GM21825 (cell line): ENCODE data around the gene PAXX.

Source experiments
- ATAC-seq: cut with Tn5 transposase; IDR thresholded peaks from one replicate; pipeline ENCODE4 v1.9.1; 2021; ENCODE audit warnings: mild to moderate bottlenecking, moderate library complexity; ENCODE audit not compliant: unreplicated experiment

The PAXX gene

DNA sequence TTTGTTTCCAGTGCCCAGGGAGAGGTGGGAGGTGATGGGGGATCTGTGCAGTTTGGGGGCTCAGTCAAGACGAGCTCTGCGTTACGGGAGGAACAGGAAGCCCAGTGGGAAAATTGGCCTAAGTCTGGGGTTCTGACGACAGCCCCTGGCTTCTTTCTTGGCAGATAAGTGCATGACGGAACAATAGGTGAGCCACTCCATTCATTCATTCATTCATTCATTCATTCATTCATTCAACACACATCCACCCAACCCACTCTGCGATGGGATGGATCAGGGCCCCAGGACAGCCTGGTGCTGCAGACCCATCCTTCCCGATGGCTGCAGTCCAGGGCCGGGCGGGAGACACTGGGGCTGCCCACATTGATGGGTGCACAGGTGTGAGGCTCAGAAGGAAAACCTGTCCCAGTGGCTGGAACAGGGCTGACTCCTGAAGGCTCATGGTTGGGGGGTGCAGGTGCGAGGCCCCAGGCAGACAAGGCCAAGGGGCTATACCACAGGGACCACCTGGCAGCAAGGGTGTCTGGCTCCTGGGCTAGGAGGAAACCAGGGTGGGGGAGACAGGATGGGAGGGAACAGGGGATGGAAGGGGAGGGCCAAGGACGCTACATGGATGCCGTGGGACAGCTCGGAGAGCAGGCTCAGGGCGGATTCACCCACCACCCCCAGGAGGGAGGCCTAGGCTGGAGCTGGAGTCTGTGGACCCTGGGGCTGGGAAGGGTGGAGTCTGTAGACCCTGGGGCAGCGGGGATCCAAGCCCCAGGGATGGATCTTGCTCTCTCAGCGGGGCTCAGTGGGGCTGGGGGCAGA lies 11.3 kb upstream of the PAXX start:
- no peak for ATAC-seq

DNA sequence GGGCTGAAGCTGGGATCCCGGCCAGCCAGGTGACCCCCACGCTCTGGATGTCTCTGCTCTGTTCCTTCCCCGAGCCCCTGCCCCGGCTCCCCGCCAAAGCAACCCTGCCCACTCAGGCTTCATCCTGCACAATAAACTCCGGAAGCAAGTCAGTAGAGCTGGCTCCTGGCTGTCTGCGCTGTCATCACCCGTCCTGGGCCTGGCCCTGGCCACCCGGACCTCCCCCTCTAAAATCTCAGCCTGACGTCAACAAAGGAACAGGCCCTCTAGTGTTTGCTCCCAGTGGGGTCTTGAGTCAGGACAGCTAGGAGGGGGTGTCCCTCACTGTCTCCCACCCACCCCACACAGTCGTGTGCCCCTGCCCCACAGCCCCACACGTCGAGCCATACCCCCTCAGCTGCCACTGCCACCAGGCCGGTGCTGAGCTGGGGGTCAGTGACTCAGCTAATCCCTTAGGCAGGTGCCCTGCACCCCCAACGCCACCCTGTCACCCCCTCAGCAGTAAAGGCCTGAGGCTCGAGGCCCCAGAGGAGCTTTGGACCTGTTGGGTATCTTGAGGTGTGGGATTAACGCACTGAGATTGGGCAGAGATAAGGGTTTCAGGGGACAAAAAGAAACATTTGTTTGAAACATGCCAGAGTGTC lies 10.5 kb upstream of the PAXX start:
- no peak for ATAC-seq

DNA sequence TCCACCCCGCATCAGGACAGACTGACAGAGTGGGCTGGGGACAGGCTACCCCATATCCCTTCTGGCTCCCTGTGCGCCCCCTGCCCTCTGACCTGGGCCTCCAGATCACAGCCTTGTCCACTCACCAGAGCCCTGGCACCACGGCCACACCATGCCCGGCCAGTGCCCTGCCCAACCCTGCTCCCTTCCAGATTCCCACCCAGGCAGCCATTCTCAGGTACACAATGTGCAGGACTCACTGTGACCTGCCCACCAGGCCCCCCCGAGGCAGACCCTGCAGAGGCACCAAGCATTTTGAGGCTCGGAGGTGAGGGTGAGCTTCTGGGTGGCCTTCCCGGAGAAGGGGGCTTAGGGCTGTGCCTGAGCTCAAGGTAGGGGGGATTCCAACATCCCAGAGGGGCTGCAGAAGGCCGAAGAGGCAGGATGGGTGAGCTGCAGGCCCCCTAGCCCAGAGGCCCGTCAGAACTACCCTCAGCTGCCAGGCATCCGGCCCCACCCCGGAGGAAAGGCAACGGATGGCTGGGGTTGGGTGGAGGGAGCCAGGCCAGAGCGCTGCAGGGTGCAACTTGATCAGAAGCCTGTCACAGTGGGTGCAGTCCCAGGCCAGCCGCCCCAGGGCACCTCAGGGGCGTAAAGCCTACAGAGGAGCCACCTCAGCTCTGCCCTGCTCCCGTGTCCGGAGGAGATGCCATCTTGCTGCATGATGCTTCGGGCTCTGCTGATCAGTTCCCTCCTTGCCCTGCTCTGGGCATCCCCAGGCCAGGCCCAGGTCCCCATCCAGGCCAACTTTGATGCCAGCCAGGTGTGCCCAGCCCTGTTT lies 9.8 kb upstream of the PAXX start, which contains the start of gene LCNL1:
TSS of gene LCNL1 (plus strand) at position 762 of the 820 bp plus-strand sequence. CDS start 594 bp downstream, outside the sequence.
- no peak for ATAC-seq

DNA sequence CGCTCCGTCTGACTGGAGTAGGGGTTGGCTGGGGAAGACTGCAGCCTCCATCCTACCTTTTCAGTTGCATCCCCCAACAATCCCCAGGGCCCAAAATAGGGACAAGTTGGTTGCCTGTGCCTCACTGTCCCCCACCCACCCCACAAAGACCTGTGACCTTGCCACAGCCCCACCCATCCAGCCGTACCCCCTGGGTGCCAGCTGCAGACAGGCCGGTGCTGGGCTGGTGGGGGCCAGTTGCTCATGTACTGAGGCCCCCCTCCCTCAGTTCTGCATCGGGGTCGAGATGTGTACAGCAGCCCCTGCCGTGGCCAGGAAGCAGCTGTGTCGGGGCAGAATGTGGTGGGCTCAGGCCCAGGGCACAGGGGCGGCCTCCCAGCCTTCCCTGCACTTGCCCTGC lies 9.1 kb upstream of the PAXX start:
- ATAC-seq: no peak

DNA sequence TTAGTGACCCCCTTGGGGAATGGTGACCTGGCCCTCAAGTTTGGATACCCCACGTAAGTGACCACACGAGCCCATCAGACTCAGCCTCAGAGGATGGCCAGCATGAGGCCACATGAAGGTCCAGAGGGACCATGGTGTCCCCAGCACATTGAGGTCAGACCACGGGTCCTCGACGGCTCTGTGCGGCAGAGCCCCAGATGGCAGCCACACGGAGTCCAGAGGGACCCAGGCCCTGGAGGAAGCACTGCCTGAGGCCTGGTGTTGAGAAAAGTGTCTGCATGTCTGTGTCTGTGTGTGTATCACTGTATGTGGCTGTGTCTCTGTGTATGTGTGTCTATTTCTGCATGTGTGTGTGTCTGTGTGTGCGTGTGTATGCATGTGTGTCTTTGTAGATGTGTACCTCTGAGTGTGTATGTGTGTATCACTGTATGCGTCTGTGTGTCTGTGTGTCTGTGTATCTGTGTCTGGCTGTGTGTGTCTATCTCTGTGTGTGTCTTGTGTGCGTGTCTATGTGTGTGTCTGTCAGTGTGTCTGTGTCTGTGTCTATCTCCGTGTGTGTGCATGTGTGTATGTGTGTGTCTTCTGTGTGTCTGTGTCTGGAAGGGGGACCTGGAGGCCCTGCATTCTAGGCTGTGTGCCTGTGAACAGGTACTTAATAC lies 8.4 kb upstream of the PAXX start:
- ATAC-seq: no peak

DNA sequence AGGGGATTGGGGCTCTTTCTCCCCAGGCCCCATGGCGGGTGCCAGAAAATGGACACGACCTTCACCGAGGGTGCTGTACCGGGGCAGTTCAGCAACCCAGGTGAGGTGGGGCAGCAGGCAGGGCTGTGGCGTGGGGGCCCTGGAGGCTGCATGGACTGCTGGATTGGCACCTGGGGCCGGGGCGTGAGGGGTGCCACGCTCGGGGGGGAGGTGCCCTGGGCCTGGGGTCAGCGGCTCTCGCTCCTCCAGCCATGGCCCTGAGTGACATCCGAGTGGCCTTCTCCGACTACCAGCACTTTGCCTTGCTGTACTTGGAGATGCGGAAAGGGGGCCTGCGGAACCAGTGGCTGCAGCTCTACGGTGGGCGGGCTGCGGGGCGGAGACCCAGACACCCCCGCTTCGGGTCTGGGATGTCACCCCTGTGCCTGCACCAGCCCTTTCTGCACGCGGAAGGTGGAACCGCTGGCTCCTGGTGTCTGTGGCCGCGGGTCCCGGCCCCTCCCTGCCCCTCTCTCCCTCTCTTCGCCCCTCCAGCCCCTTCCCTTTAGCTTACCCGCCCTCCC lies 7.7 kb upstream of the PAXX start:
- ATAC-seq: no peak

DNA sequence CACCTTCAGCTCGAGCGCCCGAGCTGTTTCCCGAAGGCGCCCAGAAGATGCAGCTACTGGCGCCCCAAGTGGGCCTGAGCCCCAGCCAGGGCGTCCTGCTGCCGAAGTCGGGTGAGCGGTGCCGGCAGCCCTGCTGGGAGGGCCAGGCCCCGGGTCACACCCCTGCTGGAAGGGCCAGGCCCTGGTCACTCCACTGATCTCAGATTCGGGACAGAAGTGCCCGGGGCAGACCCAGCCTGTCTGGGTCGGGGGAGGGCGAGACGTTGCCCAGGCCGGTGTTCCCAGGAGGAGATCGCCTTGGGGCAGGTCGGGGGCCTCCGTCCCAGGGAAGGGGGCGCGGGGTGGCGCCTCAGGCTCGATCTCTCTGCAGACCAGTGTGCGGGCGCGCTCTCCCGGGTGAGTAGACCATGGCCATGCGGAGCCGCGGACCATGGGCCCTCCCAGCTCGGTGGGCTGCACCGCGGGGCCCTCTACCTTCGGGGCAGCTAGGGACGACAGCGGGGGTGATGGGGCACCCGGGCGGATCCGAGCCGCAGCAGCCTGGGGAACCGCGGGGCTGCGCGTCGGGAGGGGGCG lies 7.1 kb upstream of the PAXX start:
- no peak for ATAC-seq

DNA sequence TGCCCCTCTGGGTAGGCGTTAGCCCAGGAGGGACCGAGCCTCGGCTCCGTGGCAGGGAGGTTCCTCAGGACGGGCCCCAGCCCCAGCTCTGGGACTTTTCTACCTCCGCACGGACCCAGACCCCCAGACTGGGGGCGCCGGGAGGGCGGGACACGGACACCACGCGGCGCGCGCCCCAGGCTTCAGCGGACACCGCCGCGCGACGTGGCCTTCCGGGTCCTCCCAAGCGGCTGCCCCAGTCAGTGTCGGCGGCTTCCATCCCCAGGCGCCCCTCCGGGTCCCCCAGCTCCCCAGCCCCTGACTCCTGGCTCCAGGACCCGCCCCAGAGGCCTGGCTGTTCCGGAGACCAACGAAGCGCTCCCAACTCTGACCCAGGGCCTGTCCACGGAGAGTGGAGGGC lies 6.4 kb upstream of the PAXX start:
- no peak for ATAC-seq

DNA sequence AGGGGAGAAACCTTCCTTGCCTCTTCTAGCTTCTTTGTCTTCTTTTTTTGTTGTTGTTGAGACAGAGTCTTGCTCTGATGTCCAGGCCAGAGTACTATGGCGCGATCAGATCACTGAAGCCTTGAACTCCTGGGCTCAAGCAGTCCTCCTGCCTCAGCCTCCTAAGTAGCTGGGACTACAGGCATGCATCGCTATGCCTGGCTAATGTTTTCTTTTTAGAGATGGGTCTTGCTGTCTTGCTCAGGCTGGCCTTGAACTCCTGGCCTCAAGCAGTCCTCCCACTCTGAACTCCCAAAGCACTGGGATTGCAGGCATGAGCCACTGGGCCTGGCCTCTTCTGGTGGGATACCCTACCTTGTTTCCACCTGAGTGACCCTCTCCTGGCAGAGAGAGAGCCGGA lies 3.4 kb upstream of the PAXX start:
- no peak for ATAC-seq

DNA sequence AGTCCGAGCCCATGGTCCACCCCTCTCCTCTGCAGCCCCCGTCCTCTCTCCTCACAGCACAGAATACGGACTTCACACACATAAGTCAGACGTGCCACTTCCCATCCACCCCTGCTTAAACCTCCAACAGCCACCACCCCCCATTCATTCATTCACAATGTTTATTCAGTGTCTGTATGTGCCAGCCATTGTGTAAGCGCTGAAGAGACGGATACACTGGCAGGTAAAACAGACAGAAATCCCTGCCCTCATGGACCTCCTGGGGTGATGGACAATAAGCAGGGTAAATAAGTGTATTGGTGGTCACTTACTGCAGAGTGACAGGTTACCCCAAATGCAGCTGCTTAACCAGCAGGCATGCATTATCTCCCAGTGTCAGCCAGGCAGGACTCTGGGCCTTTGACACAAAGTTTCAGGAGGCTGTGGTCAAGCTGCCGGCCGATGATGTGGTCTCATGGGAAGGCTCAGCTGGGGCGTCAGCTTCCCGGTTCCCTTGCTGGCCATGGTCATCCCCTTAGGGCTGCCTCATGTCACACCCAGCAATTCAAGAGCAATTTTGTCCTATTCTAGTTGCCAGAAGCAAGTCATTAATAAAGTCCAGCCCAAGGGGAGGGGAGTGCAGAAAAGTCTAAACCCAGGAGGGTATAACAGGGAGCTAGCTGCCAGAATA lies 1.8 kb upstream of the PAXX start:
- ATAC-seq: no peak

DNA sequence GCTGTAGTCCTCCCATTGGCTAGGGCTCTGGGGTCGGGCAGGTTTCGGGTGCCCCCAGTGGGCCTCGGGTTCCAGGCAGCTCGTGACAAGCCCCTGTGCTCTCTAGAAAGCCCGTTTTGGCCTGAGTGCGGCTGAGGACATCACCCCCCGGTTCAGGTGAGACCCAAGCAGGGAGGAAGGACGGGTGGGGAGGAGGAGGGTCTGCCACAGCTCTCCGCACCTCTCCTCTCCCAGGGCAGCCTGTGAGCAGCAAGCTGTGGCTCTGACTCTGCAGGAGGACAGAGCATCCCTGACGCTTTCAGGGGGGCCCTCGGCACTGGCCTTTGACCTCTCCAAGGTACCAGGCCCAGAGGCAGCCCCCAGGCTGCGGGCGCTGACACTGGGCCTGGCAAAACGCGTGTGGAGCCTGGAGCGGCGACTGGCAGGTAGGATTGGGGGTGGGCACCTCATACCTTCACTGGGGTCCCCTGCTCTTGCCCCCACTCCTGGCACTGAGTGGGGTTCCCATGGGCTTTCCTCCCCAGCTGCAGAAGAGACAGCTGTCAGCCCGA lies 672 bp downstream of the PAXX start:
- ATAC-seq: no peak

DNA sequence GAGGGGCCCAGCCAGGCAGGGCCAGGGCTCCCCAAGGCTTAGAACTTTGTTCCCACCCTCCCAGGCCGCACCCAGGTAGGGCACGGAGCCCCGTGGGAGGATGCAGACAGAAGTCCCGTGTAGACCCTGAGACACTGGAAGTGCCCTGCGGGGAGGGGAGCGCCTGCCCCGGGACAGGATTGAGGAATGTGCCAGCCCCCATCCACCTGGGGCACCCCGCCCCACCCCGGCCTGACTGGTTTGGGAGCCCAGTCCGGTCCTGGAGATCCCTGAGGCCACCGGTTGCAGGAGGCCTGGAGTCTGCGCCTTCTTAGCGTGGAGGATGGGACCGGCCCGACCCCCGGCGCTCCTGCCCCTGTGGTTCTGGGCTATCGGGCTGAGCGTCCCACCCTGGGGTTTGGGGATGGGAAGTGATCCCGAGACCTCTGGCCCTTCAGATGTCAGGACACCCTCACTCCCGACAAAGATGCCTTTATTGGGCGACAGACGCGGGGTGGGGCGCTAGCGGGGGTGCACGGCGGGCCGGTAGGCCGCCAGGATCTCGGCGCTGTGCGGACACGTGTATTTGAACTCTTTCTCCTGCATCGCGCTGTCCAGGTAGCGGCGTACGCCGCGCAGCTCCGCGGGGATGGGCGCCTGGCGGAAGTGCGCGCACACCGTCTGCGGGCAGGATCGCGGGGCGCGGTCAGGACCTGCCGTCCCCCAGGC lies 2.1 kb downstream of the PAXX start:
- no peak for ATAC-seq

DNA sequence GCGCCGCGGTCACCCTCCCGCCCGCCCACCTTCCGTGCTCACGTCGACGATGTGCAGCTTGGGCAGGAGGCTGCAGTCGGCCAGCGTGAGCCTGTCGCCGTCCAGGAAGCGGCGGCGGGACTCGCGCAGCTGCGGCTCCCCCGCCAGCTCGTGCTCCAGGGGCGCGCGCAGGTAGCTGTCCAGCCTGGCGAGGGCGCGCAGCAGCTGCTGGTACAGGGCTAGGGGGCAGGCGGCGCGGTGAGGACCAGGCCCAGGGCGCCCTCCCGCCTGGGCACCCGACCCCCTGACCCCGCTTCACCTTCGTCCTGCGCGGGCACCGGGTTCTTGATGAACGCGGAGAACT lies 2.6 kb downstream of the PAXX start:
- ATAC-seq: no peak

DNA sequence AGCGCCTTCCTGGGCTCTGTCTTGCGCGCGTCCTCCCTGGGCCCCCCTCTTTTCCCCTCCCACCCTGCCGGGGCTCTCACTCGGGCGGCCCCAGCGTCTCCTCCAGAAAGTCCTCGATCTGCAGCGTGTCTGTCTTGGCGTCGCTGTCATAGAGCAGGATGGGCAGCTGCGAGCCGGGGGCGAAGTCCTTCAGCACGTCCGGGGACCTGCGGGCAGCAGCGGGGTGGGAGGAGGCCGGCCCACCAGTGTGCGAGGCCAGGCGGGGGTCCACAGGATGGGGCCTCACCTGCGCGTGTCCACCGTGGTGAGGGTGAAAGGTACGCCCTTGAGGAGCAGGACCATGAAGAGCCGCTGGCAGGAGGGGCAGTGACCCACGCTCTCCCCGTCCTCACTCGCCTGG lies 3.1 kb downstream of the PAXX start:
- ATAC-seq: no peak

DNA sequence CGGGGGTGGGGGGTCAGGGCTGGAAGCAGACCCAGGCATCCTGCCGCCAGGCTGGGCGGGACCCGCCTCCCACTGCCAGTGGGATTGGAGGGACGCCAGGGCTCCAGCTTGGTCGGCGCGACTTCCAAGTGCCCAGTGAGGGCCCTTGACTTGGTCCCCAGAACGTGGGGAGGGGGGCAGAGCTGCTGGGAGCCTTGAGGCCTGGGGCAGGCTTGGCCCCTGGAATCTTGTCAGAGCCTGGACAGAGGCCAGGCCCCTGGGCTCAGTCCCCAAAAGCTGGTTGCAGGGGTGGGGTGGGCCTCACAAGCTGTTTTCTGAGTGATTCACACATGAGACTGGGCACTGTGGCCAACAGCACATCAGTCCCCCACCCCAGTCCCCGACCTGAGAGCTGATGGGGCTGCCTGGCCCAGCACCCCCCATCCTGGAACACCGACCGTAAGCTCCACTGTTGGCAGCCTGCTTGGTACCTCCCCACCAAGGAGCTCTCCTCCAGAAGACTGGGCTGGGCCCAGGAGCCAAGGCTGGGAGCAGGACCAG lies 3.6 kb downstream of the PAXX start:
- no peak for ATAC-seq

DNA sequence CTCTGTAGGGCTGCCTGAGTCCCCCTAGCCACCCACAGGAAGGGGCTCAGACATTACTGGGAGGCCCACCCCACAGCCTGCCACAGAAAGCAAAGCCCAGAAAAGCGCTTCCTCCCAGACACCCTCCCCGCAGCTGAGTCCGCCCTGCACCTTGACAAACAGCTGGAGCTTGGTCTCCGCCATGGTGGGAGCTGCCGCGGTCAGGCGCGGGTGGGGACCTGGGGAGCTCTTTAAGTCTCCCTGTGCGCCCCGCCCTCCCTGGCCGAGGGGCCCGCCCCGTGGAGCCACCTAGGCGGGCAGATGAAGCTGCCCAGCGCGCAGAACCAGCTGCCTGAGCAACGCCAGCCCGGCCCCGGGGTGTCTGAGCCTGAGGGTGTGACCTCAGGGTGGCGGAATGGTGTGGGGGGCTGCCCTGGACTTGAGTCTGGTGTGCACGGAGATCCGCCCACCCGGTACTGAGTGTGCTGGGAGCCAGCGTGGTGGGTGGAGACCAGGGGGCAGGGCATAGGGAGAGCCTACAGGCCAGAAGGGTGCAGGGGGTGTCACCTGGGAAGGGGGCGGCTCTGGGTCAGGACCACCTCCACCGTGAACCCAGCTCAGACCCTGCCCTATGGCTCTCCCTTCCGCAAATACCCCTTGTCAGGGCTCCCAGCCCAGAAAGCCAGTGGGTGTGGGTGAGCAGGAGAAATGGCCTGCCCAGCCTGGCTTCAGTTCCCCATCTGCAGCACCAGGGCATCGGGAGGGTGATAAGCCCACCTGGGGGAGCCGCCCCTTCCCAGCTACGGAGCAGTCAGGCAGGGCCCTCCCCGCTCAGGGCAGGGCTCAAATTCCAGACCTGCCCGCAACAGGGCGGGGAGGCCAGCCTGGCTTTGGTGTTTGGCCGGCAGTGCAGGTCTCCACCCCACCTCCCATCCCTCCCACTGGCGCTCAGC lies 4.4 kb downstream of the PAXX start, which contains the start of gene CLIC3:
TSS of gene CLIC3 (minus strand) at position 208 of the 932 bp plus-strand sequence. CDS start at position 183, 25 bp downstream.
- ATAC-seq: no peak

DNA sequence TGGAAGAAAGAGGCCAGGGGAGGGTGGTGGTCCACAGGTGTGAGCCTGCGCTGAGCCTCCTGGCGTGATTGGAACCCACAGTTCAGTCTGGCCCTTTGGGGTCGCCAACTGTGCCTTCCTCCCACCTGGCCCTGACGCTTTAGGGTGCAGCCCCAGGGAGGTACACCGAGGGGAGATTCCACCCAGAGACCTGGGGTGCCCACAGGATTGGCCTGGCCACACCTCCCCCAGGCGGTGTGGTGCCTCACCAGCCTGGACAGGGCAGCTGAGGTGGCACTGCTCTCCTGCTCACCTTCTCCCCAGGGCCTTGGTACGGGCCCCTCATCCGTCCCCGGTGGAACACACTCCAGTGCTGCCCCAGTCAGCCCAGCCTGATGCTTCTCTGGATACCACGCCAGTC lies 5.1 kb downstream of the PAXX start:
- no peak for ATAC-seq

DNA sequence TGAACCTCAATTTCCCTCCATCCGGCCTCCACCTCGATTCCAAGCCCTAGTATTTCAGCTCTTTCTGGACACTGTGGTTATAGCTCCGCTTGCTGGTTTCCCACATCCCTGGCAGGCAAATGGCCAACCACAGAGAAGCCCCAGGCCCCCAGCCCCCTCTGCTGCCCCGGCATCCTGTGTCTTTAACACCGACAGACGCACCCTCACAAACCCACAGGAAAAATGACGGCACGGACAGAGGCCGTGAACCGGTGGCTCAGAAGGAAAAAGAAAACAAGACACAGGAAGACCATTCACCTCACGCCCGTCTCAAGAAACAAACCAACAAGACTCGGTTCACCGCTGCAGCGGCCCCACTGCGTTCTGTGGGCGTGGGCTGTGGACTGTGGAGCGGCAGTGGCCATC lies 5.6 kb downstream of the PAXX start:
- ATAC-seq: no peak
